Activated naive CD8-positive, alpha-beta T cell treated with anti-CD3 and anti-CD28 coated beads, Interleukin-2, amount 50 U/mL, for 24 hours (primary cell): ENCODE data around the gene HIPK1.
"Not testable (repeated sequence)": the region's sequence is repeated elsewhere in the genome, so short reads cannot be mapped to it uniquely, and the experiment has no call there.

ENCODE experiments used
- ATAC-seq: fragments of 150-1000 bp; cut with Tn5 transposase; one replicate; pipeline ENCODE4 v1.10.0; 2021
- DNase-seq: peaks from one replicate; pipeline ENCODE4 v3.0.0; 2021
- H3K27ac Mint-ChIP-seq: one replicate; pipeline ENCODE4 v1.8.0; 2021; ENCODE audit warnings: mild to moderate bottlenecking, mixed read lengths
- H3K27me3 Mint-ChIP-seq: one replicate; pipeline ENCODE4 v1.8.0; 2021; ENCODE audit warnings: mixed read lengths
- H3K36me3 Mint-ChIP-seq: one replicate; pipeline ENCODE4 v1.8.0; 2021; ENCODE audit warnings: low read depth, mixed read lengths
- H3K4me1 Mint-ChIP-seq: one replicate; pipeline ENCODE4 v1.8.0; 2021; ENCODE audit warnings: mixed read lengths
- H3K4me3 Mint-ChIP-seq: one replicate; pipeline ENCODE4 v1.8.0; 2021; ENCODE audit warnings: mild to moderate bottlenecking, moderate library complexity, mixed read lengths
- H3K9me3 Mint-ChIP-seq: one replicate; pipeline ENCODE4 v1.8.0; 2021; ENCODE audit warnings: mixed read lengths

The HIPK1 gene

DNA sequence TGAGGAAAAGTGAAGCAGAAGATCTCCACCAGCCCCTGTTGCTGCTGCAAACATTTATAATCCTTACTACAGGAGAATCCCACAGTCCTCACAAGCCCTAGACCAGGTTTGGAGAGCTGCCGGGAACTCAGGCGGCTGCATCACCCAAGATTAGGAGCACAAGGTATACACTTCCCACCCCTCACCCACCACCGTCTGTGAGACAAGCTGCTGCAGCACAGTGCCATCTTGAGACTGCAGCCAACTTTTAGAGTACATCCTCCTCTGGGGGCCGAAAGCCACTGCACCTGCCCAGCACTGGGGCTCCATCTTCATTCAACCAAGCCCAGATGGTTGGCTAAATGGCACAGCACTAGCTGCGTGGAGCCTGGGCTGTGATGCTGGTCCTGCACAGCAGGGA is 63.9 kb downstream of the HIPK1 start:
- H3K4me3 Mint-ChIP-seq, result no peak overlapping the region
- ATAC-seq (no peak), DNase-seq (no peak)
- H3K4me1 Mint-ChIP-seq, result no peaks in the 10 kb centered on the region
- peaks cover 16% of the 10 kb centered on the region for H3K9me3 Mint-ChIP-seq
- peaks cover 6% of the 10 kb centered on the region for H3K36me3 Mint-ChIP-seq
- no peak overlapping the region for H3K27ac Mint-ChIP-seq
- H3K27me3 Mint-ChIP-seq, result no peaks in the 10 kb centered on the region

DNA sequence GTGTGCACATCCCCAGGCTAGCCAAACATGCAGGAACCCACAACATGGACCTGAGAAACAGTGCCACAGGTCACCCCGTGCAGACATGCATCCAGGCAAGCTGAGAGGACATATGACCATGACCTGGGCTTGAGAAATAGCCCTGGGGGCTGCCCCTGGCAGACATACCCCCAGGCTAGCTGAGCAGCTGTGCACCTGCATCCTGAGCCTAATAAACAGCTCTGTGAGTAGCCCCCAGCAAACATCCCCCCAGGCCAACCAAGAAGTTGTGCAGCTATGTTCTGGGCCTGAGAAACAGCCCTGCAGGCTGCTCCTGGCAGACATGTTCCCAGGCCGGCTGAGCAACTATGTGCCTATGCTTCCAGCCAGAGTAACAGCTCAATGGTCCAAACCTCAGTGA is 64.6 kb downstream of the HIPK1 start:
- ATAC-seq, result no peak

DNA sequence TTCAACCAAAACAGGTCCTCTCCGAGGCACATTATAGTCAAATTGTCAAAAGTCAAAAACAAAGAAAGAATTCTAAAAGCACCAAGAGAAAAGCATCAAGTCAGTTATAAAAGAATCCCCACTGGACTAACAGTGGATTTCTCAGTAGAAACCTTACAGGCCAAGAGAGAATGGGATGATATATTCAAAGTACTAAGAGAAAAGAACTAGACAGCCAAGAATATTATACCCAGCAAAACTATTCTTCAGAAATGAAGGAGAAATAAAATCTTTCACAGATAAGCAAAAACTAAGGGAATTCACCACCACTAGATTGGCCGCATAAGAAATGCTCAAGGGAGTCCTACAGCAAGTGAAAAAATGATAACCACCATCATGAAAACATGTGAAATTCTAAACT is 66.3 kb downstream of the HIPK1 start:
- ATAC-seq (no peak), DNase-seq (no peak)
- Mint-ChIP-seq H3K27ac (no peak overlapping the region), H3K36me3 (peaks cover 6% of the 10 kb centered on the region), H3K4me1 (no peaks in the 10 kb centered on the region), H3K9me3 (peaks cover 16% of the 10 kb centered on the region), H3K27me3 (peaks cover 2% of the 10 kb centered on the region), H3K4me3 (no peak overlapping the region)

More for the DNA sequence above, 64.6 kb downstream of the HIPK1 start:
- Mint-ChIP-seq H3K4me3 (no peak overlapping the region), H3K27me3 (peaks cover 2% of the 10 kb centered on the region), H3K36me3 (peaks cover 6% of the 10 kb centered on the region), H3K4me1 (no peaks in the 10 kb centered on the region), H3K9me3 (peaks cover 16% of the 10 kb centered on the region), H3K27ac (no peak overlapping the region)
- DNase-seq, result no peak

DNA sequence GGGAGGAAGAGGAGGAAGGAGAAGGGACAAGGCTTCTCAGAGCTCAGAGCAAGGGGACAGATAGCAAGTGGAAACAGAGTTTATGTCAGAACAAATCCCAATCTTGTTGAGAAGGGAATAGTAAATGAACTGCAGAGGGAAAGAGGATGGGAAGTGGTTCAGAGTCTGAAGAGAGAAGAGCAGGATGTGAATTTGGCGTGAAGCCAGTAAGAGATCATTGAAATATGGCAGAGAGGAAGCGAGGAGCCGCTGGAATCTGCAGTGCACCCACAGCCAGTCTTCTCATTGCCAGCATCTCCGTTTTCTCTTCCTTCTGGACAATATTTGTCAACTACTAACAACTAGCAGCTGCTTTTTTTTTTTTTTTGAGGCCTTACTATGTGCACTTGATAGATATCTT is 69.2 kb downstream of the HIPK1 start:
- Mint-ChIP-seq H3K4me3 (no peak overlapping the region), H3K9me3 (peaks cover 16% of the 10 kb centered on the region), H3K4me1 (no peaks in the 10 kb centered on the region), H3K27ac (no peak overlapping the region), H3K27me3 (peaks cover 2% of the 10 kb centered on the region), H3K36me3 (peaks cover 6% of the 10 kb centered on the region)
- DNase-seq (no peak), ATAC-seq (no peak)

DNA sequence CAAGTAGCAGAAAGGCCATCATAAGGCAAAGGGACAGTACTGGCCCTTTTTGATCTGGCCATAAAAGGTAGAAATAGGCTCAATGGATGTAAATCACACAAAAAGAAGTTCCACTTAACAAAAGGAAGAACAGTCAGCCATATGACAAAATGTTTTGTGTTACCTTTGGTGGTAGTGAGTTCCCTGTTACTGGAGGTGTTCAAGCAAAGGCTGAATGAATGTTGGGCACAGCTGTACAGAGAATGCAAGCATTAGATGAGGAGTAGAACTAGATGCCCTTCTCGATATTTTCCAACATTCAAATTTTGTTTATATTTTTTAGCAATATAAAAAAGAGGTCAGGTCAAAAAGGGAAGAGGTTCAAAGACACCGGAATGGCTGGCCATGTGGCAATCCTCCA is 70.1 kb downstream of the HIPK1 start:
- no peak overlapping the region for H3K4me3 Mint-ChIP-seq
- H3K4me1 Mint-ChIP-seq, result no peaks in the 10 kb centered on the region
- DNase-seq (no peak), ATAC-seq (no peak)
- no peak overlapping the region for H3K27ac Mint-ChIP-seq
- H3K27me3 Mint-ChIP-seq, result peaks cover 2% of the 10 kb centered on the region
- H3K36me3 Mint-ChIP-seq, result peaks cover 6% of the 10 kb centered on the region
- H3K9me3 Mint-ChIP-seq, result peaks cover 14% of the 10 kb centered on the region

DNA sequence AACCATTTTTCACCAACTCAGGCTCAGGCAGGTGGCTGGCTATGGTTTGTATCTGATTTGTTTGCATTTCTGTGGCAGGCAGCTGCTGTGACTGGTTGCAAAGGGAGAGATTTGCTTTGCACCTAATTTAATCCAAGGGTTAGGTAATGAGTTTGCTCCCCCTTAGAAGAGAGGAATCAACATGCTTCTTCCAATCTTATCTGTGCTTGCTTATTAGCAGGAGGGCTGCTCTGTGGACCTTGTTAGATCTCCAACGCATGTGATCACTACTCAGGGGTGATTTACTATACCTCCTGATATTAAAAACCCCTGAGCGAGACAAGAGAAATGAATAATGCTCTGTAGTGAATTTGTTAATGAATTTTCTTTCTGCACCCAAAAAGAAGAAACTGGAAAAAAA is 70.7 kb downstream of the HIPK1 start:
- ATAC-seq (no peak), DNase-seq (no peak)
- H3K9me3 Mint-ChIP-seq, result peaks cover 11% of the 10 kb centered on the region
- no peak overlapping the region for H3K4me3 Mint-ChIP-seq
- peaks cover 6% of the 10 kb centered on the region for H3K36me3 Mint-ChIP-seq
- peaks cover 2% of the 10 kb centered on the region for H3K27me3 Mint-ChIP-seq
- no peak overlapping the region for H3K27ac Mint-ChIP-seq
- no peaks in the 10 kb centered on the region for H3K4me1 Mint-ChIP-seq

DNA sequence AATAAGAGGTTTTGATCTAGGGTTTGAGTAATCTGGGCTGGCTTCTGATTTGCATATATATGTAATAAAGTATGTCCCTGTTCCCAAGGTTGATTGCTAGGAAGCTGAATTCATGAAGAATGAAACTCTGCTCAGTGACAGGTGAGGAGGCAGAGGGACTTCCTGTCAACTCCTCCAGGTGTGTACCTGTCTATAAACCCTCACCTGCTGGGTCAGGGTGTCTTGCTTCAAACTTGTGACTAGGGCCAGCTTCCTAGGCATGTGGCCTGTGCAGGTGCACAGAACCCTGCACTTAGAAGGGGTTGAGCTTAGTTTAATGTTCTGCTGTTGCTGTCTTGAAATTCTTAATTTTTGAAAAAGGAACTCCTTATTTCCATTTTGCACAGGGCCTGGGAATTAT is 71.3 kb downstream of the HIPK1 start:
- H3K27ac Mint-ChIP-seq, result no peak overlapping the region
- no peaks in the 10 kb centered on the region for H3K4me1 Mint-ChIP-seq
- H3K27me3 Mint-ChIP-seq, result peaks cover 2% of the 10 kb centered on the region
- peaks cover 2% of the 10 kb centered on the region for H3K36me3 Mint-ChIP-seq
- peaks cover 7% of the 10 kb centered on the region for H3K9me3 Mint-ChIP-seq
- no peak for DNase-seq
- ATAC-seq, result no peak
- no peak overlapping the region for H3K4me3 Mint-ChIP-seq

DNA sequence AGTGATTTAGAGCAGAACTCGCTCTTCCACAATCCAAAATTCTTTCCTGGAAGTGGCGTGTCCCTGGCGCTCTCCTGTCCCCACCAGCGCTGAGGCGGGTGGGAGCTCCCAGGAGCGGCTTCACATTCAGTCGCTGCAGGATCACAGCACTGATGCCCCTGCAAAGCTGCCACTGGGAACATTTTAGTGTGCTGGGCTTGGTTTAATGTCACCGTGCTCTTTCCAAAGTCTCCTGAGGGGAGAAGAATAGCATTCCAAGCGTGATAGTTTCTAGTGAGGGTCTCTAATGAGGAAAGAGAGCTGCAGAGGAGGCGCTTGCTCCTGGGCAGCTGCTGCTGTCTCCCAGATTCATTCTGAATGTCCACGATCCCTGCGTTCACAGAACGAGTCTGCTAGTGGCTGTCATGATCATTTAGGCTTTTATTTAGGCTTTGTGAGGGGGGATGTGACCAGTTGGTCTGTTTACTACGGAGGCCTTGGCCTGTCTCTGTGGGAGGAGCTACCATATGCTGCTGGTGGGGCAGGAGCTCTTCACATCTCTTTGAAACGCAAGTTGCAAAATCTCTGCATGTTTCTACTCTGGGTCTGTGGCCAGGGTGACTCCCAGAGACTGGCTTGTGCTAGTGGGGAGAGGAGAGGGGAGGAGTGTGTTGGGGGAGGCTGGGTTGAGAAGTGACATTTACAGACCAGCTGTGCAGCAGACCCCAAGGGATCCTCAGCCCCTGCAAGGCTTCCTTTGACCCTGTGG is 73.5 kb downstream of the HIPK1 start:
- H3K4me3 Mint-ChIP-seq, result no peak overlapping the region
- peaks cover 5% of the 10 kb centered on the region for H3K27me3 Mint-ChIP-seq
- H3K27ac Mint-ChIP-seq, result no peak overlapping the region
- DNase-seq, result no peak
- H3K9me3 Mint-ChIP-seq, result peaks cover 4% of the 10 kb centered on the region
- H3K4me1 Mint-ChIP-seq, result no peaks in the 10 kb centered on the region
- ATAC-seq, result no peak
- no peaks in the 10 kb centered on the region for H3K36me3 Mint-ChIP-seq

DNA sequence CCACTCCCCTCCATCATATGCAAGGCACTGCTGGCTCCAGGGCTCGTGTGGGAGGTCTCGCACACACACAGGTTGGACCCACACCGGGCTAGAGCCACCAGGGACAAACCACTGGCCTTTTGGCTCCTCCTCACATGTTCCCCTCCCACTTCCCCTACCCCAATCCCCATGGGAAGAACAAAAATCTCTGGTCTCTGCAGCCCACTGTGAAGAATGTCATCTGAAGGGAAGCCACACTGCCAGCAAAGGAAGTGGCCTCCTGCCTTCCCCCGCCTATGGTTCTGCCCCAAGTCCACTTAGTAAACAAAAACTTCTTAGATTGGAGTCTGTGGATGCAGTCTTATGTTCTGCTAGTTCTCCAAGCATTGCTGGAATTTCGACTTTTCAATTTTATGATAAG is 74.3 kb downstream of the HIPK1 start:
- Mint-ChIP-seq H3K9me3 (peaks cover 4% of the 10 kb centered on the region), H3K4me1 (no peaks in the 10 kb centered on the region), H3K4me3 (no peak overlapping the region), H3K27me3 (peaks cover 3% of the 10 kb centered on the region), H3K27ac (no peak overlapping the region), H3K36me3 (no peaks in the 10 kb centered on the region)
- no peak for ATAC-seq
- no peak for DNase-seq

DNA sequence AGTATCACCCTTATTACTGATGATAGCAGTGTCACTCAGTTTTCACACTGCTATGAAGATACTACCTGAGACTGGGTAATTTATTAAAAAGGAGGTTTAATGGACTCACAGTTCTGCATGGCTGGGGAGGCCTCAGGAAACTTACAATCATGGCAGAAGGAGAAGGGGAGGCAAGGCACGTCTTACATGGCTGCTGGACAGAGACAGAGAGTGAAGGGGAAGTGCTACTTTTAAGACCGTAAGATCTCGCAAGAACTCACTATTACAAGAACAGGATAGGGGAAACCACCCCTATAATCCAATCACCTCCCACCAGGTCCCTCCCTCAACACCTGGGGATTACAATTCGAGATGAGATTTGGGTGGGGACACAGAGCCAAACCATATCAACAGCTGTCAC is 77.7 kb downstream of the HIPK1 start:
- H3K27me3 Mint-ChIP-seq, ATAC-seq, H3K36me3 Mint-ChIP-seq, DNase-seq, H3K9me3 Mint-ChIP-seq, H3K4me3 Mint-ChIP-seq, H3K27ac Mint-ChIP-seq, H3K4me1 Mint-ChIP-seq: not testable (repeated sequence)

DNA sequence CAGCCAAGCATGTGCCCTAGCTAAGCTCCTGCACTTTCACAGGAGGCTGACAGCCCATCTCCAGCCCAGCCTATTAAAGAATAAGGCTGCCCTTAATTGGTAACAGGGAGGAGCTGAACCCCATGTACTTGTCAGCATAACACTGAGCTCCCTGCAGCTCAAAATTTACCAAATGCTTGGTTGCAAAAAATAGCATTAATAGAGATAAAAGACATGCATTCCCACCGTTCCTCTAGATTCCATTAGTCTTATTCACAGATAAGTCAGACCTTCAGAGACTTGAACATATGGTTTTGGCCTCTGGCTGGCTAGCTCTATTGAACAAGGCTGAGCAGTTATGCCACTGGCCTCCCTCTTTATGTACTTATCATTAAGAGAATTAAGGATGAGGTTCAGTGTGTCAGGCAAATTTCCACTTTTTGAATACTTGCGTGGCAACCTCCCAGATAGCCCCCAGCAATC is 79.4 kb downstream of the HIPK1 start:
- ATAC-seq (no peak), DNase-seq (no peak)
- no peaks in the 10 kb centered on the region for H3K4me1 Mint-ChIP-seq
- no peaks in the 10 kb centered on the region for H3K36me3 Mint-ChIP-seq
- H3K27ac Mint-ChIP-seq, result no peak overlapping the region
- H3K27me3 Mint-ChIP-seq, result peaks cover 3% of the 10 kb centered on the region
- H3K4me3 Mint-ChIP-seq, result no peak overlapping the region
- peaks cover 4% of the 10 kb centered on the region for H3K9me3 Mint-ChIP-seq

DNA sequence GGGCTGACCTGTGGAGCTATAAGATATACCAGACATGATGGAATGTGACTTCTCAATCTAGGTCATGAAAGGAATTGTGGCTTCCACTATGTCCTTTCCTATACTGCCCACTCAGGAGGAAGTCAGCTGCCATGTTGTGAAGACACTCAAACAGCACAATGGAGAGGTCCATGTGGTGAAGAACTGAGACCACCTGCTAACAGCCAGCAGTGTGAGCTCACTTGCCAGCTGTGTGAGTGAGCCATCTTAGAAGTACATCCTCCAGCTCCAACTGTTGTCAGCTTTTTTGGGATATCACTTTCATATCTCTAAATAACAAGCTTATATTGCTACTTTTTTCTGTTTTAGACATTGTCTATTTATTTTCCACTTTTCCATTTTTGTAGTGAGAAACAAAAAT is 79.9 kb downstream of the HIPK1 start:
- Mint-ChIP-seq H3K9me3 (peaks cover 4% of the 10 kb centered on the region), H3K36me3 (no peaks in the 10 kb centered on the region), H3K27ac (no peak overlapping the region), H3K4me3 (no peak overlapping the region), H3K27me3 (peaks cover 3% of the 10 kb centered on the region), H3K4me1 (no peaks in the 10 kb centered on the region)
- DNase-seq, result no peak
- ATAC-seq, result no peak

DNA sequence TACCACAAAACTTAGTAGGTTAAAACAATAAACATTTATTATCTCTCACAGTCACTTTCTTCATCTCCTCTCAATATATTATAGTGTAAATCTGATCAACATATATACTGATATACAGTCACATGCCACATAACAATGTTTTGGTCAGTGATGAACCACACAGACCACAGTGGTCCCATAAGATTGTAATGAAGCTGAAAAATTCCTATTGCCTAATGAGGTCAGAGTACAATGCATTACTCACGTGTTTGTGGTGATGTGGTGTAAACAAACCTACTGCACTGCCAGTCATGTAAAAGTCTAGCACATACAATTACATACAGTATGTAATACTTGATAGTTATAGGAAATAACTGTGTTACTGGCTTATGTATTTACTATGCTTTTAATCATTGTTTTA is 80.3 kb downstream of the HIPK1 start:
- ATAC-seq (no peak), DNase-seq (no peak)
- no peak overlapping the region for H3K4me3 Mint-ChIP-seq
- H3K4me1 Mint-ChIP-seq, result no peaks in the 10 kb centered on the region
- no peaks in the 10 kb centered on the region for H3K36me3 Mint-ChIP-seq
- no peak overlapping the region for H3K27ac Mint-ChIP-seq
- peaks cover 4% of the 10 kb centered on the region for H3K9me3 Mint-ChIP-seq
- peaks cover 3% of the 10 kb centered on the region for H3K27me3 Mint-ChIP-seq

DNA sequence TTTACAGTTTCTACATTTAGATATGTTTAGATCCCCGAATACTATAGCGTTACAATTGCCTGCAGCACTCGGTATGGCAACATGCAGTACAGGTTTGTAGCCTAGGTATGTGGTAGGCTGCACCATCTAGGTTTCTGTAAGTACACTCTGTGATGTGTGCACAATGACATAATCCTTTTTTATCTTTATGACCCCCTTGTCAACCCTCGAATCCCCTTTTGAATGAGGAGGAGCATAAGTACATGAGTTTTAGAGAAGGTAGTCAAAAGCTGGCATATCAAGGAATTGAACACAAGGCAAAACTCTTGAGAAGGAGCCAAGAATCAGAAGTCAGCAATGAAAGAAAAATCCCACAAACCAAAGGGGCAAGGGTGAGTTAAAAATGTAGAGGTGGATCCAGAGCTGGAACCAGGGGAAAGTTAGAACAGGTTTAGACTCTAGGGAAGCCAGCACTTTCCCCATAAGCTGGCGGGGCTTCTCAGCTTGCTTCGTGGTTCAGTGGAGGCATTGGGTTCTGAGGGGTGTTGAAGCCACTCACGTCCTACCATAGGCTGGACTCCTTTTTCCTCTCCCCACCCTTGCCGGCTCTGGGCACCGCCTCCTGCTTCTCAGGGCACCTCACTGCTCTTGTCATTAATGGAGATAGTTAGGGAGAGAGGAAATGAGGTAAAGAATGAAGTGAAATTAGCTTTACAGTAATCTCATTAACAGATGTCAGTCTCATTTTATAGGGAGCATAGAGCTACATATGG is 81.5 kb downstream of the HIPK1 start:
- no peaks in the 10 kb centered on the region for H3K9me3 Mint-ChIP-seq
- H3K4me3 Mint-ChIP-seq, result no peak overlapping the region
- no peak for DNase-seq
- no peak for ATAC-seq
- no peaks in the 10 kb centered on the region for H3K36me3 Mint-ChIP-seq
- H3K27ac Mint-ChIP-seq, result no peak overlapping the region
- H3K27me3 Mint-ChIP-seq, result peaks cover 5% of the 10 kb centered on the region
- no peaks in the 10 kb centered on the region for H3K4me1 Mint-ChIP-seq

DNA sequence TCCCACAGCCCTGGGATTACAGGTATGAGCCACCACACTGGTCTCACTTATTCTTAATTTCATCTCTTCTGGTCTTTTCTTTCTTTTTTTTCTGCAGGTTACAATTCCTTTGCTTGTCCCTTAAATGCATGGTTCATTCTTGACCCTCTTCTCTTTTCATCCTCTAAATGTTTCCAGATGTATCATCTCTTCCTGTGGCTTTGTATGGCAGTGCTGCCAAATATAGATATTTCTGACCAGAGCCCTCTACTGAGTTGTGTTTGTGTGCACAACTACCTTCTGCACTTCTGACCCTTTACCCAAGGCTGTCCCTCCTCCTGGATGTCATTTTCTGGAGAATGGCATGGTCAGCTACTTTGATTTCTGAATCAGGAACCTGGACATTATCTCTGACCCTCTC is 82.7 kb downstream of the HIPK1 start:
- Mint-ChIP-seq H3K27me3 (peaks cover 4% of the 10 kb centered on the region), H3K27ac (no peak overlapping the region), H3K4me3 (no peak overlapping the region), H3K36me3 (no peaks in the 10 kb centered on the region), H3K9me3 (no peaks in the 10 kb centered on the region), H3K4me1 (no peaks in the 10 kb centered on the region)
- no peak for DNase-seq
- no peak for ATAC-seq
